Measurements from ENCODE around the gene APCDD1. TPM values are rescaled to one million over a fixed set of nuclear protein-coding genes. Genes with fewer than 3 reads are reported as not detected.

Gene APCDD1
- total and polyA plus RNA-seq, 2 of the 8 experiments (the other 6 are each of a cell fraction or from before 2014, with no cell fraction given), result 2.6 to 3.6 TPM

- Histone ChIP-seq H3K18ac (ENCODE audit: extremely low read depth, low read length) (no peak overlapping the region; the same call in 1 of the 2 replicates), H4K5ac (ENCODE audit: insufficient read length, low read depth, low read length) (no peak overlapping the region), H3K79me2 (ENCODE audit: control insufficient read depth in 1 of 2, insufficient read depth in 2 of 2, low read length in 2 of 2) (no peaks in the 10 kb centered on the region), H3K4me3 (ENCODE audit: extremely low read depth in 1 of 4, insufficient read depth in 2 of 4, low read depth in 3 of 4, low read length in 4 of 4) (no peak overlapping the region), H4K91ac (replicated peaks; ENCODE audit: insufficient read length, low read length) (no peak overlapping the region), H3K27me3 (replicated peaks in 1 of 4; ENCODE audit: control insufficient read depth in 3 of 4, extremely low read depth in 1 of 4, insufficient read depth in 3 of 4, low read length in 3 of 4) (peaks cover 7 to 21% (median 13%) of the 10 kb centered on the region in 4 experiments), H3K9me3 (ENCODE audit: insufficient read depth in 2 of 2, low read depth in 1 of 2, low read length in 1 of 2) (no peaks in the 10 kb centered on the region), H3K79me1 (ENCODE audit: low read depth, low read length) (no peaks in the 10 kb centered on the region), H3K9ac (replicated peaks in 1 of 4; ENCODE audit: extremely low read depth in 1 of 4, low read depth in 3 of 4, low read length in 3 of 4) (no peak overlapping the region), H3K4me2 (ENCODE audit: insufficient read depth in 1 of 2, low read depth in 2 of 2, low read length in 2 of 2) (no peak overlapping the region), H3K14ac (ENCODE audit: insufficient read length) (no peak overlapping the region), H2AFZ (ENCODE audit: low read length) (no peak overlapping the region), H3K23me2 (ENCODE audit: low read depth, low read length) (no peaks in the 10 kb centered on the region), H4K20me1 (replicated peaks in 1 of 2; ENCODE audit: control insufficient read depth in 1 of 2, insufficient read depth in 2 of 2, low read length in 2 of 2) (no peaks in the 10 kb centered on the region), H2BK15ac (ENCODE audit: low read length) (no peak overlapping the region), H3K36me3 (ENCODE audit: control insufficient read depth in 2 of 4, insufficient read depth in 4 of 4, low read length in 3 of 4) (no peaks in the 10 kb centered on the region), H3K4ac (replicated peaks; ENCODE audit: insufficient read length, low read depth, low read length) (no peak overlapping the region), H2BK20ac (ENCODE audit: low read length) (0 out of 2 replicates have a peak overlapping the region, but pooled peaks have one; percentile 10), H2AK5ac (ENCODE audit: low read depth, low read length) (no peak overlapping the region), H2BK120ac (replicated peaks; ENCODE audit: low read depth, low read length) (no peak overlapping the region), H3K56ac (replicated peaks; ENCODE audit: insufficient read length, low read depth, low read length) (no peak overlapping the region), H2BK12ac (ENCODE audit: low read depth, low read length) (no peak overlapping the region), H3K23ac (ENCODE audit: insufficient read length) (no peak overlapping the region), H3K4me1 (replicated peaks in 1 of 4; ENCODE audit: control insufficient read depth in 3 of 4, insufficient read depth in 4 of 4, low read length in 3 of 4) (peaks cover 0 to 6% (median under 1%) of the 10 kb centered on the region in 4 experiments; a peak in 3 of 7 replicates), H3K27ac (ENCODE audit: low read depth, low read length) (no peak overlapping the region), H4K8ac (ENCODE audit: extremely low read depth, insufficient read depth, low read length) (no peak overlapping the region; the same call in 1 of the 2 replicates), H2BK5ac (ENCODE audit: low read depth, low read length) (no peak overlapping the region)
- ChIA-PET POLR2A (ENCODE audit: partially characterized antibody) (no interaction called here), CTCF (ENCODE audit: partially characterized antibody) (interaction anchor here (0.7 to 2.8 kb wide), 13 partner anchors 8 to 480 kb away, joined by 3 to 20 read pairs (median 3); no protein-coding TSS in a partner anchor)
- FAIRE-seq (no peak), DNase-seq (ENCODE audit: low read depth in 1 of 2, low spot score in 2 of 2) (no peak)
- 88% methylated on average over 20 of the region's 20 CpGs; no CpG with 5 or more reads in 1 of the 2 experiments for whole genome bisulfite sequencing, 2 experiments (ENCODE audit: extremely low coverage in 1 of 2, insufficient coverage in 1 of 2, insufficient read length in 1 of 2, insufficient replicate concordance in 2 of 2, low coverage in 1 of 2, low lambda C conversion rate in 2 of 2, missing lambda C conversion rate in 1 of 2)
- TF ChIP-seq NANOG (IDR thresholded peaks at IDR 0.05; ENCODE audit: insufficient read depth, low read depth, low read length, poor library complexity, severe bottlenecking), result no peak
- no peak for TF ChIP-seq SIN3A (conservative IDR thresholded peaks at IDR 0.05 in 1 of 2, IDR thresholded peaks at IDR 0.05 in 1 of 2; ENCODE audit: low read depth in 1 of 2, low read length in 2 of 2)
- no peak for TF ChIP-seq CTBP2 (IDR thresholded peaks at IDR 0.05; ENCODE audit: borderline replicate concordance, insufficient read depth, insufficient read length, low read length)
- no peak for TF ChIP-seq JUN (IDR thresholded peaks at IDR 0.05; ENCODE audit: low read depth, low read length)
- TF ChIP-seq POU5F1 (IDR thresholded peaks at IDR 0.05; ENCODE audit: low read depth, low read length), result no peak
- no peak for TF ChIP-seq ZNF274 (IDR thresholded peaks at IDR 0.05; ENCODE audit: borderline replicate concordance, extremely low read depth, low read length)
- no peak for TF ChIP-seq POLR2AphosphoS5 (IDR thresholded peaks at IDR 0.05; ENCODE audit: low read depth, low read length)
- TF ChIP-seq CHD2 (IDR thresholded peaks at IDR 0.05; ENCODE audit: low read length), result no peak
- no peak for TF ChIP-seq MAFK (IDR thresholded peaks at IDR 0.05; ENCODE audit: low read depth, low read length)
- no peak for TF ChIP-seq JUND (IDR thresholded peaks at IDR 0.05; ENCODE audit: low read length)
These were observed 28.8 kb downstream of the APCDD1 start for GRCh38 chr18:10482985-10483949.

Data from H1 (cell line).